Right kidney (tissue), 1 donor: ENCODE results near the gene PDE9A.
"Not testable (repeated sequence)": the region's sequence is repeated elsewhere in the genome, so short reads cannot be mapped to it uniquely, and the experiment has no call there.

Source experiments
- DNase-seq: peaks from one replicate; pipeline ENCODE4 v3.0.0-alpha.2; 2016

The PDE9A gene

GRCh38 chr21:42688841-42689371, 35.5 kb downstream of the PDE9A start:
- no peak for DNase-seq

GRCh38 chr21:42690586-42690985, 37.2 kb downstream of the PDE9A start:
- no peak for DNase-seq

- DNase-seq = no peak
These were observed 38.6 kb downstream of the PDE9A start for GRCh38 chr21:42691901-42692559.

GRCh38 chr21:42692688-42693087, 39.3 kb downstream of the PDE9A start:
- DNase-seq = no peak

- DNase-seq = no peak
These were observed 41.6 kb downstream of the PDE9A start for GRCh38 chr21:42694751-42695696.

- no peak for DNase-seq
These were observed 42.4 kb downstream of the PDE9A start for GRCh38 chr21:42695697-42696380.

GRCh38 chr21:42696501-42697040, 43.1 kb downstream of the PDE9A start:
- DNase-seq = no peak

GRCh38 chr21:42698733-42699132, 45.3 kb downstream of the PDE9A start:
- no peak for DNase-seq

GRCh38 chr21:42699196-42699595, 45.8 kb downstream of the PDE9A start:
- no peak for DNase-seq

GRCh38 chr21:42701706-42702456, 48.5 kb downstream of the PDE9A start:
- DNase-seq = no peak

- no peak for DNase-seq
These were observed 49.3 kb downstream of the PDE9A start for GRCh38 chr21:42702720-42703119.

- DNase-seq = no peak
These were observed 49.9 kb downstream of the PDE9A start for GRCh38 chr21:42703136-42703908.

- peak; percentile 39 for DNase-seq
These were observed 50.5 kb downstream of the PDE9A start for GRCh38 chr21:42703965-42704364.

- DNase-seq = no peak
These were observed 51.4 kb downstream of the PDE9A start for GRCh38 chr21:42704861-42705260.

GRCh38 chr21:42705346-42705745, 51.9 kb downstream of the PDE9A start:
- DNase-seq = no peak

GRCh38 chr21:42705746-42706374, 52.4 kb downstream of the PDE9A start:
- no peak for DNase-seq

- no peak for DNase-seq
These were observed 53.3 kb downstream of the PDE9A start for GRCh38 chr21:42706765-42707164.

- DNase-seq = no peak
These were observed 53.9 kb downstream of the PDE9A start for GRCh38 chr21:42707207-42707830.

- DNase-seq = no peak
These were observed 54.7 kb downstream of the PDE9A start for GRCh38 chr21:42708107-42708506.

GRCh38 chr21:42708916-42709315, 55.5 kb downstream of the PDE9A start:
- not testable (repeated sequence) for DNase-seq
